Fibroblast of lung (primary cell): ENCODE measurements around the gene RET. TPM values are rescaled to one million over a fixed set of nuclear protein-coding genes. Genes with fewer than 3 reads are reported as not detected.

Source experiments
- DNase-seq, 2 donors: peaks; one replicate each; pipeline versions ENCODE4 v3.0.0 to v3.0.0-alpha.2; 2010; ENCODE audit warnings: low read depth in 2 of 2
- H2AFZ ChIP-seq: 2 replicates; pipeline ENCODE4 v1.5.1; 2012; ENCODE audit warnings: low read length, control low read depth, inconsistent platforms
- H3K27ac ChIP-seq: 2 replicates; pipeline ENCODE4 v1.5.1; 2011; ENCODE audit warnings: low read length, control low read depth; ENCODE audit not compliant: insufficient read depth
- H3K27me3 ChIP-seq: 2 replicates; pipeline ENCODE4 v1.5.1; 2011; ENCODE audit warnings: mild to moderate bottlenecking, low read length; ENCODE audit not compliant: control insufficient read depth, insufficient read depth
- H3K36me3 ChIP-seq: 2 replicates; pipeline ENCODE4 v1.5.1; 2011; ENCODE audit warnings: low read length; ENCODE audit not compliant: control insufficient read depth, insufficient read depth
- H3K4me1 ChIP-seq: 2 replicates; pipeline ENCODE4 v1.5.1; 2011; ENCODE audit warnings: low read length; ENCODE audit not compliant: control insufficient read depth, insufficient read depth; ENCODE audit errors: extremely low read depth
- H3K4me2 ChIP-seq: 2 replicates; pipeline ENCODE4 v1.5.1; 2011; ENCODE audit warnings: low read length, control low read depth; ENCODE audit not compliant: insufficient read depth; ENCODE audit errors: extremely low read depth
- H3K4me3 ChIP-seq, 4 experiments: fragments of 200-600 bp in 1 of 4; sonication (generic) in 1 of 4; replicated peaks in 1 of 4; 2 replicates each; pipeline ENCODE4 v1.5.1; 2011 to 2016; ENCODE audit warnings: low read length in 4 of 4, low read depth in 3 of 4, mild to moderate bottlenecking in 3 of 4, control low read depth in 2 of 4, inconsistent platforms in 1 of 4, mixed read lengths in 1 of 4; ENCODE audit not compliant: insufficient read depth in 1 of 4; ENCODE audit errors: control extremely low read depth in 1 of 4
- H3K79me2 ChIP-seq: 2 replicates; pipeline ENCODE4 v1.5.1; 2012; ENCODE audit warnings: mild to moderate bottlenecking, low read length, inconsistent platforms; ENCODE audit not compliant: control insufficient read depth, insufficient read depth
- H3K9ac ChIP-seq: 2 replicates; pipeline ENCODE4 v1.5.1; 2011; ENCODE audit warnings: mild to moderate bottlenecking, low read length, control low read depth; ENCODE audit not compliant: insufficient read depth
- H3K9me3 ChIP-seq: 2 replicates; pipeline ENCODE4 v1.5.1; 2012; ENCODE audit warnings: low read depth, low read length; ENCODE audit not compliant: control insufficient read depth, insufficient read depth
- H4K20me1 ChIP-seq: 2 replicates; pipeline ENCODE4 v1.5.1; 2011; ENCODE audit warnings: low read length; ENCODE audit not compliant: control insufficient read depth, insufficient read depth; ENCODE audit errors: extremely low read depth
- EZH2 ChIP-seq: IDR thresholded peaks from 2 replicates; pipeline ENCODE4 v1.5.1; 2012; ENCODE audit warnings: low read length, control low read depth, mild to moderate bottlenecking; ENCODE audit errors: missing control alignments
- polyA plus RNA-seq, 2 donors: library from polyadenylated mRNA; depleted of rRNA in 1 of 2; stranded (reverse) in 1 of 2; unstranded in 1 of 2; fragments of >200 nt; gene quantifications; 2 replicates each; pipeline ENCODE4 v1.2.1, GENCODE V29; 2011 to 2012; ENCODE audit warnings: missing spikeins in 1 of 2
- total RNA-seq: library from RNA; depleted of rRNA; stranded (reverse); fragments of >200 nt; gene quantifications from 2 replicates; pipeline ENCODE4 v1.2.1, GENCODE V29; 2014
- TF ChIP-seq, protein P1 (sequence below), 2 donors: IDR thresholded peaks in 1 of 2; conservative IDR thresholded peaks in 1 of 2; 1 replicate in 1 of 2; 2 replicates in 1 of 2; pipeline ENCODE4 v1.5.1; 2011 to 2012; ENCODE audit warnings: low read length in 2 of 2, control low read depth in 1 of 2, inconsistent platforms in 1 of 2, low read depth in 1 of 2, mild to moderate bottlenecking in 1 of 2

Gene RET
- total and polyA plus RNA-seq, 2 donors (not counting 1 experiment from before 2014, with no cell fraction given), result 0.08 to 0.83 TPM

DNA sequence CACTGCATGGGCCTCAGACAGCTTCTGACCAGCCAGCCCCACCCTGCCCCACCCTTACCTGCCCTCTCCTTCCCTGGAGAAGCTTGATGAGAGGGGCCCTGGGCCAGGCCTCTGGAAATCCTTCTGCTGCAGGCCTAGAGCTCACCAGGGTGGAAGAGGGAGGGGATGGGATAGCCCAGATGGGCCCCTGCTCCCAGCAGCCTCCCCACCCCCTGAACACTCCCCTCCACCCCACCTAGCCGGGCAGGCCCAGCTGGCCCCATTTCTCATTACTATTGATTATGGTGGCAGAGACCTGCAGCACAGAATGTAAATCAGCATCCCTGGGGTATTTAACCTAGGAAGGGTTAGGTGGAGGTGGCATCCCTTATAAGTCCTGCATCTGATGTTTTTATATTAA is 11.6 kb upstream of the RET start:
- Histone ChIP-seq H3K36me3 (no peaks in the 10 kb centered on the region), H3K4me1 (no peaks in the 10 kb centered on the region), H3K79me2 (no peaks in the 10 kb centered on the region), H3K27ac (no peak overlapping the region), H3K9ac (no peak overlapping the region), H2AFZ (no peak overlapping the region), H3K27me3 (peaks cover 3% of the 10 kb centered on the region), H4K20me1 (no peaks in the 10 kb centered on the region), H3K4me3 (no peak overlapping the region), H3K4me2 (no peak overlapping the region), H3K9me3 (no peaks in the 10 kb centered on the region)
- no peak for DNase-seq
- TF ChIP-seq, protein P1, sequence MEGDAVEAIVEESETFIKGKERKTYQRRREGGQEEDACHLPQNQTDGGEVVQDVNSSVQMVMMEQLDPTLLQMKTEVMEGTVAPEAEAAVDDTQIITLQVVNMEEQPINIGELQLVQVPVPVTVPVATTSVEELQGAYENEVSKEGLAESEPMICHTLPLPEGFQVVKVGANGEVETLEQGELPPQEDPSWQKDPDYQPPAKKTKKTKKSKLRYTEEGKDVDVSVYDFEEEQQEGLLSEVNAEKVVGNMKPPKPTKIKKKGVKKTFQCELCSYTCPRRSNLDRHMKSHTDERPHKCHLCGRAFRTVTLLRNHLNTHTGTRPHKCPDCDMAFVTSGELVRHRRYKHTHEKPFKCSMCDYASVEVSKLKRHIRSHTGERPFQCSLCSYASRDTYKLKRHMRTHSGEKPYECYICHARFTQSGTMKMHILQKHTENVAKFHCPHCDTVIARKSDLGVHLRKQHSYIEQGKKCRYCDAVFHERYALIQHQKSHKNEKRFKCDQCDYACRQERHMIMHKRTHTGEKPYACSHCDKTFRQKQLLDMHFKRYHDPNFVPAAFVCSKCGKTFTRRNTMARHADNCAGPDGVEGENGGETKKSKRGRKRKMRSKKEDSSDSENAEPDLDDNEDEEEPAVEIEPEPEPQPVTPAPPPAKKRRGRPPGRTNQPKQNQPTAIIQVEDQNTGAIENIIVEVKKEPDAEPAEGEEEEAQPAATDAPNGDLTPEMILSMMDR (conservative IDR thresholded peaks at IDR 0.05 in 1 of 2, IDR thresholded peaks at IDR 0.05 in 1 of 2; ENCODE audit: low read depth in 1 of 2, low read length in 2 of 2), result no peak
- no peak for TF ChIP-seq EZH2

DNA sequence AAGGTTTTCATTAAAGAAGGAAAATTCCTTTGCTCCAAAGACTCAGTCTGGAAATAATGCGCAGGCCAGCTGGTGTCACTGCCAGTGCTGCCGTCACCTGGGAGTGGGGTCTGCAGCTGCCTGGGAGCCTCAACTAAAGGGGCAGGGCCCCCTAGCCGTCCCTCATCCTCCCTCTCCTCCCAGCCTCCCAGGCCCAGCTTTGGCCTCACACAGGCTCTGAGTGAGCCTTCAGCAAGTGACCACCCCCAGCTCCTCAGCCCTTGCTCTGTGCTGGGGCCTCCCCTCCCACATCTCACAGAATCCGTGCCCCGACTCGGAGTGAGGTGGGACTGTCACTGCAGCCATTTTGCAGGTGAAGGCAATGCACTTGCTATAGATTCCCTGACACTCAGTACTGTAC is 11.1 kb upstream of the RET start:
- Histone ChIP-seq H3K9ac (no peak overlapping the region), H3K27ac (no peak overlapping the region), H3K36me3 (no peaks in the 10 kb centered on the region), H3K4me1 (no peaks in the 10 kb centered on the region), H3K79me2 (no peaks in the 10 kb centered on the region), H3K4me2 (no peak overlapping the region), H3K4me3 (no peak overlapping the region), H2AFZ (no peak overlapping the region), H3K27me3 (peaks cover 7% of the 10 kb centered on the region), H3K9me3 (no peaks in the 10 kb centered on the region), H4K20me1 (no peaks in the 10 kb centered on the region)
- no peak for DNase-seq
- no peak for TF ChIP-seq EZH2
- TF ChIP-seq, protein P1 (conservative IDR thresholded peaks at IDR 0.05 in 1 of 2, IDR thresholded peaks at IDR 0.05 in 1 of 2; ENCODE audit: low read depth in 1 of 2, low read length in 2 of 2), result no peak

DNA sequence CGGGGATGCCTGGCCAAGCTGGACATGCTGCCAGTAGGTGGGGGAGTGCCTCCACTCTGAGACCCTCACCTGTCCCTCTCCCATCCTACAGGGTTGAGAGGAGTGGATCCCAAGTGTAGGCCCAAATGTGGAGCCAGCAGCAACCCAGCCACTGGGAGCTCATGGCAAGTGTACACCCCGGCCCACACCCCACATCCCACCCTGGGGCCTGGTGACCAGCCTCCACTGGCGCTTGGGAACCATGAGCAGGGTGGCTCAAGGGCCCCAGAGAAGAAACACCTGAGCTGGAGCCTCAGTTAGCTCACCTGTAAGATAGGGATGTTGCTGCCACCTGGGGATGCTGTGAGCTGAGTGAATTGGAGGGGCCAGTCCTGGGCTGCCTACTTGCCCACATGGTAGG is 10.4 kb upstream of the RET start:
- peaks cover 7% of the 10 kb centered on the region for H3K27me3 ChIP-seq
- no peaks in the 10 kb centered on the region for H3K9me3 ChIP-seq
- no peaks in the 10 kb centered on the region for H3K4me1 ChIP-seq

More for the DNA sequence above, 10.4 kb upstream of the RET start:
- Histone ChIP-seq H3K36me3 (no peaks in the 10 kb centered on the region), H2AFZ (no peak overlapping the region), H3K4me3 (no peak overlapping the region), H4K20me1 (no peaks in the 10 kb centered on the region), H3K4me2 (no peak overlapping the region), H3K79me2 (no peaks in the 10 kb centered on the region), H3K9ac (no peak overlapping the region), H3K27ac (no peak overlapping the region)
- TF ChIP-seq, protein P1 (conservative IDR thresholded peaks at IDR 0.05 in 1 of 2, IDR thresholded peaks at IDR 0.05 in 1 of 2; ENCODE audit: low read depth in 1 of 2, low read length in 2 of 2), result no peak
- TF ChIP-seq EZH2, result no peak
- no peak for DNase-seq
